Sigmoid colon (tissue), 7 donors: ENCODE measurements around the gene ABLIM3. TPM values are rescaled to one million over a fixed set of nuclear protein-coding genes. Genes with fewer than 3 reads are reported as not detected.

Source experiments
- DNase-seq: peaks from one replicate; pipeline ENCODE4 v3.0.0-alpha.2; 2019
- H3K27ac ChIP-seq, 4 donors: fragments of 200-600 bp; sonication (generic); one replicate each; pipeline ENCODE4 v1.5.1; 2016 to 2019; ENCODE audit warnings: mild to moderate bottlenecking in 1 of 4
- H3K27me3 ChIP-seq, 3 donors: fragments of 200-600 bp; sonication (generic); one replicate each; pipeline ENCODE4 v1.5.1; 2019; ENCODE audit warnings: mild to moderate bottlenecking in 1 of 3
- H3K36me3 ChIP-seq, 4 donors: fragments of 200-600 bp; sonication (generic); one replicate each; pipeline ENCODE4 v1.5.1; 2016 to 2019
- H3K4me1 ChIP-seq, 4 donors: fragments of 200-600 bp; sonication (generic); one replicate each; pipeline ENCODE4 v1.5.1; 2017 to 2019
- H3K4me3 ChIP-seq, 4 donors: fragments of 200-600 bp; sonication (generic); one replicate each; pipeline ENCODE4 v1.5.1; 2017 to 2019; ENCODE audit warnings: mild to moderate bottlenecking in 2 of 4, moderate library complexity in 1 of 4
- H3K9me3 ChIP-seq, 4 donors: fragments of 200-600 bp in 3 of 4; sonication (generic) in 3 of 4; one replicate each; pipeline versions ENCODE4 v1.5.1 to v1.6.1; 2013 to 2019
- CTCF ChIP-seq, 4 experiments: fragments of 450-650 bp in 3 of 4; fragments of 200-600 bp in 1 of 4; IDR thresholded peaks; one replicate each; pipeline ENCODE4 v1.5.1; 2016 to 2019; ENCODE audit warnings: antibody characterized with exemption in 4 of 4, mild to moderate bottlenecking in 3 of 4, moderate library complexity in 2 of 4
- EP300 ChIP-seq, 4 donors: sonication (generic); formaldehyde crosslinking; IDR thresholded peaks; one replicate each; pipeline ENCODE4 v1.6.1; 2017; ENCODE audit warnings: antibody characterized with exemption in 4 of 4
- POLR2A ChIP-seq, 2 donors: fragments of 450-650 bp; IDR thresholded peaks; one replicate each; pipeline ENCODE4 v1.6.1; 2016; ENCODE audit warnings: antibody characterized with exemption in 2 of 2, mild to moderate bottlenecking in 2 of 2, moderate library complexity in 2 of 2
- POLR2AphosphoS5 ChIP-seq, 4 donors: sonication (generic); formaldehyde crosslinking; IDR thresholded peaks; one replicate each; pipeline ENCODE4 v1.6.1; 2017; ENCODE audit warnings: antibody characterized with exemption in 4 of 4
- WGBS, 2 donors: extraction: QIAGEN DNeasy Blood & Tissue Kit; methylation state at CpG; one replicate each; pipeline ENCODE4 v1.1.7; 2013; 5-methylcytosine and 5-hydroxymethylcytosine counted together
- intact Hi-C: fragments of 100-400 bp; cut with DNase I; formaldehyde crosslinking; loops from one replicate; pipeline ENCODE4 v1.15.1; 2023
- polyA plus RNA-seq, 3 donors: library from polyadenylated mRNA; stranded (reverse); fragments of 200-250 nt; gene quantifications; one replicate each; pipeline ENCODE4 v1.2.3, GENCODE V29; 2013
- total RNA-seq, 4 donors: library from RNA; depleted of rRNA; stranded (reverse); fragments of >200 nt; gene quantifications; one replicate each; pipeline ENCODE4 v1.1.0, GENCODE V29; 2016
- donor health status: healthy with polysubstance abuse.
- donor health status: Bipolar disorder and iron deficiency.
- donor health status: healthy.

ABLIM3 gene
- total and polyA plus RNA-seq, 7 donors: 5.8 to 19.9 (median 11.4) TPM

- H3K27ac ChIP-seq: no peak overlapping the region
- H3K4me3 ChIP-seq: no peak overlapping the region
- H3K9me3 ChIP-seq: no peaks in the 10 kb centered on the region
- WGBS, 2 donors: 92 to 97% methylated on average over 1 of the region's 1 CpG
- no peaks in the 10 kb centered on the region for H3K4me1 ChIP-seq
- no peak for TF ChIP-seq CTCF (IDR thresholded peaks at IDR 0.05)
- no peak for TF ChIP-seq POLR2A (IDR thresholded peaks at IDR 0.05)
- no peak for TF ChIP-seq EP300 (IDR thresholded peaks at IDR 0.05)
- TF ChIP-seq POLR2AphosphoS5 (IDR thresholded peaks at IDR 0.05): no peak
- intact Hi-C loops: no loop called here
- no peaks in the 10 kb centered on the region for H3K27me3 ChIP-seq
- H3K36me3 ChIP-seq: no peaks in the 10 kb centered on the region
- DNase-seq: no peak
These were observed 13.4 kb downstream of the ABLIM3 start for GRCh38 chr5:149154650-149155049.

- WGBS, 2 donors: 86 to 88% methylated on average over 4 of the region's 4 CpGs
- TF ChIP-seq CTCF (IDR thresholded peaks at IDR 0.05): no peak
- TF ChIP-seq POLR2AphosphoS5 (IDR thresholded peaks at IDR 0.05): no peak
- no peak for TF ChIP-seq POLR2A (IDR thresholded peaks at IDR 0.05)
- TF ChIP-seq EP300 (IDR thresholded peaks at IDR 0.05): no peak
- H3K4me3 ChIP-seq: no peak overlapping the region
- DNase-seq: no peak
- intact Hi-C loops: no loop called here
- no peaks in the 10 kb centered on the region for H3K4me1 ChIP-seq
- H3K9me3 ChIP-seq: no peaks in the 10 kb centered on the region
- no peaks in the 10 kb centered on the region for H3K36me3 ChIP-seq
- H3K27ac ChIP-seq: no peak overlapping the region
- no peaks in the 10 kb centered on the region for H3K27me3 ChIP-seq
These were observed 15.3 kb downstream of the ABLIM3 start for GRCh38 chr5:149156435-149157083.

- intact Hi-C loops: no loop called here
- WGBS, 2 donors: 85 to 89% methylated on average over 2 of the region's 2 CpGs
- H3K4me1 ChIP-seq: no peaks in the 10 kb centered on the region
These were observed 16.0 kb downstream of the ABLIM3 start for GRCh38 chr5:149157330-149157729.

GRCh38 chr5:149160291-149160787 is 19.0 kb downstream of the ABLIM3 start:
- TF ChIP-seq CTCF (IDR thresholded peaks at IDR 0.05) (no peak), EP300 (IDR thresholded peaks at IDR 0.05) (no peak), POLR2A (IDR thresholded peaks at IDR 0.05) (no peak), POLR2AphosphoS5 (IDR thresholded peaks at IDR 0.05) (no peak)
- Histone ChIP-seq H3K27ac (no peak overlapping the region), H3K9me3 (no peaks in the 10 kb centered on the region), H3K4me3 (no peak overlapping the region), H3K27me3 (no peaks in the 10 kb centered on the region), H3K36me3 (no peaks in the 10 kb centered on the region), H3K4me1 (no peaks in the 10 kb centered on the region)
- DNase-seq: no peak
- 41 to 65% methylated on average over 3 of the region's 3 CpGs for WGBS, 2 donors
- intact Hi-C loops: loop anchor here (2.0 kb wide), 1 partner anchor 70 kb away; no protein-coding TSS in a partner anchor

More at GRCh38 chr5:149157330-149157729, 16.0 kb downstream of the ABLIM3 start:
- H3K4me3 ChIP-seq: no peak overlapping the region
- TF ChIP-seq POLR2AphosphoS5 (IDR thresholded peaks at IDR 0.05) (no peak), EP300 (IDR thresholded peaks at IDR 0.05) (no peak), POLR2A (IDR thresholded peaks at IDR 0.05) (no peak), CTCF (IDR thresholded peaks at IDR 0.05) (no peak)
- H3K27me3 ChIP-seq: no peaks in the 10 kb centered on the region
- no peaks in the 10 kb centered on the region for H3K9me3 ChIP-seq
- H3K27ac ChIP-seq: no peak overlapping the region
- no peak for DNase-seq
- H3K36me3 ChIP-seq: no peaks in the 10 kb centered on the region
